ENCODE measurements around the gene IGFL3.

IGFL3 gene

DNA sequence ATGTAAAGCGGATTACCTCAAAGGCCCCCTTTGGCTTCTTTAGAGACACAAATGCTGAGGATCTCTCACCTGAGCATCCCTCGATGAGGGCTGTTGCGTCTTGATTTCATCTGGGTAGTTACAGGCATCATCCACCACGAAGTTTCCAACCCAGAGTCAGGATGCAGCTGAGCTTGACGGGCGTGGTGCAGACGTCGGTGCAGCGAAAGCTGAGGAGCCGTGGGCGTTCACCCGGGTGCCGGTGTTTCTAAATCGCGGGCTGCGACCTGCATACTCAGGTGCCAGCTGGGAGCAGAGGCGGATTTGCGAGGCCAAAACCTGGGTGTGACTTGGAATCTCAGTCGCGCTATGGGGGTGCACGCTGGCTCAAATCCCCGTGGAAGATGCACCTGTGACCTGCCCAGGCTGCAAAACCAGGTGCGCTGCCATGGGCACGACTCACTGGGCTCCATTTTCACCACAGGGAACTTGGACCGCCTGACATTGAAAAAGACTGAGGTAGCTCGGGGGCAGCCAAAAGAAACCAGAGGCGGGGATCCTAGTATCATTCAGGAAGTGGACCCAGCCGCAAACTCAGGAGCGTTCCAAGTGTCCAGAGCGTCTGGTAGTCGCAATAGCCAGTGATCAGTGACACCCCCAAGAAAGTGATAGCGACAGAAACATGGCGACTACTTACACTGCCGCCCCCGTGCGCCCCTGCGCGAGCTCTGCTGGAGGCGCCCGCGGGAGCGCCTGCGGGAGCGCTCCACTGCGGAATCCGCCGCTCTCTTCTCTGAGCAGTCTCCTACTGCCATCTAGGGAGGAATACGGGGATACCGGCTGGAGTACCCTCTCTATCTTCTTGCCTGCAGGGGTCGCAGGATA, 47.3 kb downstream of the IGFL3 start:
- Histone ChIP-seq H3K27ac (no peak overlapping the region), H3K4me3 (peak overlapping the region; percentile 44)
- DNase-seq (ENCODE audit: low spot score): no peak
- TF ChIP-seq, protein P1, sequence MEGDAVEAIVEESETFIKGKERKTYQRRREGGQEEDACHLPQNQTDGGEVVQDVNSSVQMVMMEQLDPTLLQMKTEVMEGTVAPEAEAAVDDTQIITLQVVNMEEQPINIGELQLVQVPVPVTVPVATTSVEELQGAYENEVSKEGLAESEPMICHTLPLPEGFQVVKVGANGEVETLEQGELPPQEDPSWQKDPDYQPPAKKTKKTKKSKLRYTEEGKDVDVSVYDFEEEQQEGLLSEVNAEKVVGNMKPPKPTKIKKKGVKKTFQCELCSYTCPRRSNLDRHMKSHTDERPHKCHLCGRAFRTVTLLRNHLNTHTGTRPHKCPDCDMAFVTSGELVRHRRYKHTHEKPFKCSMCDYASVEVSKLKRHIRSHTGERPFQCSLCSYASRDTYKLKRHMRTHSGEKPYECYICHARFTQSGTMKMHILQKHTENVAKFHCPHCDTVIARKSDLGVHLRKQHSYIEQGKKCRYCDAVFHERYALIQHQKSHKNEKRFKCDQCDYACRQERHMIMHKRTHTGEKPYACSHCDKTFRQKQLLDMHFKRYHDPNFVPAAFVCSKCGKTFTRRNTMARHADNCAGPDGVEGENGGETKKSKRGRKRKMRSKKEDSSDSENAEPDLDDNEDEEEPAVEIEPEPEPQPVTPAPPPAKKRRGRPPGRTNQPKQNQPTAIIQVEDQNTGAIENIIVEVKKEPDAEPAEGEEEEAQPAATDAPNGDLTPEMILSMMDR (IDR thresholded peaks at IDR 0.05): no peak

DNA sequence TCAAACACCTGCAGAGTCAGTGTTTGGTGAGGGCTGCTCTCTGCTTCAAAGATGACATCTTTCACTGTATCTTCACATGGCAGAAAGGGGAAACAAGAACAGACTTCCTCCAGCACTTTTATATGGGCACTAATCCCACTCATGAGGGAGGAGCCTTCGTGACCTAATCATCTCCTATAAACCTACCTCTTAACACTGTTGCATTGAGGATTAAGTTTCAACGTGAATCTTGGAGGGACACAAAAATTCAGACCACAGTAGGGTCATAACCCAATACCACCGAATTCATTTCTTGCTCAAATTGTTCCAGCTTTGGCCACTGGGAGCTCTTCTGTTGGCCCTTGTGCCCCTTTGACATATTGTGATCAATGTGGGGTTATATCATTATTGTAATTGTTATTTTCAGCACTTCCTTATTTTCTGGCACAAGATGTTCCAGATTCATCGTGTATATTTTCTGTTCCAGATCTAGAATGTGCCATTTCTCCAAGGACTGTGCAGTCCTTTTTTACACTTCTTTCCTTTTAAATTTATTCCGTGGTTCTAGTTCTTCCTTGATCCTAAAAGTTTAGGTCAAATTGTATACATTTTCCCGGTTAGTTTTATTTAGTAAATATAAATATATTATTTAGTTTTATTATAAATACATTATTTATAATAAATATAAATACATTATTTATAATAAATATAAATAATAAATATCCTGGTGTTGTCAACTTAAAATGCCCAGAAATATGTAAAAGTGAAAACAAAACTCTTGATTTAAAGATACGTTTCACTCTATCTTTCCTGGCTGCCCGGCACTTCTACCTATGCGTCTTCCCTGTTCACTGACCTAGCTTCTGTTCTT, 48.2 kb downstream of the IGFL3 start:
- H3K4me3 ChIP-seq: no peak overlapping the region
- no peak for DNase-seq (ENCODE audit: low spot score)
- TF ChIP-seq, protein P1 (IDR thresholded peaks at IDR 0.05): no peak
- no peak overlapping the region for H3K27ac ChIP-seq

DNA sequence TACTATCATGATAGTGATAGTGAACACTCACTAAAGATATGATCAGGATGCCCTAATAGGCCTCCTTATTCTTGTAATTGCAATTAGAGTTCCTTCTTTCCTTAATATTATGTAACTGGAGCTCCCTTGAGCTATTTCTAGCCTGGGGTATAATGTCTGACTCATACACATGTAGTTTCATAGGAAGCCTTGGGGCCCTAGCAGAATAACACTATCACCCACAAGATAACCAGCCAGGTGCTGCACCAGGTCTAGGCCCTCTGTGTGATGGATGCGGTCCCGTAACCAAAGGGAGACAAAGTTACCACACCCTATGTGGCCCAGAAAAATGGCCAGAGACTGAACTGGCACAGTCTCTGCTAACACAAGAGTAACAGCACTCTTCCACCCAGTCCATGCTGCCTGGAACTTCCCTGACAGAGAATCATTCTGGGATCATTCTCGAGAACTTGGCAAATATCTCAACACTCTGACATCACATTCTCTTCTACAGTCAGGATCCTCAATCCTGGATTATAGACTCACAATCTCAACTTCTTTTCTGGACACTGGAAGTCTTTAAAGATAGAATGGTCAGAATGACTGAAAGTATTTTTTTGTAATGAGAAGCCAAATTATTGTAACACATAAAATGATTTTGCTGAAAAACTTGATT, 51.1 kb downstream of the IGFL3 start:
- no peak for DNase-seq (ENCODE audit: low spot score)
- H3K27ac ChIP-seq: no peak overlapping the region
- H3K4me3 ChIP-seq: no peak overlapping the region
- TF ChIP-seq, protein P1 (IDR thresholded peaks at IDR 0.05): no peak
